H9 (cell line): ENCODE data around the gene OLIG1. TPM values are rescaled to one million over a fixed set of nuclear protein-coding genes. Genes with fewer than 3 reads are reported as not detected.

Experiments
- DNase-seq: peaks from one replicate; pipeline ENCODE4 v3.0.0-alpha.2; 2017
- H2AFZ ChIP-seq: one replicate; pipeline ENCODE4 v1.6.1; 2013; ENCODE audit warnings: mild to moderate bottlenecking, low read length, control low read depth, moderate library complexity
- H2AK5ac ChIP-seq: 2 replicates; pipeline ENCODE4 v1.6.1; 2013; ENCODE audit warnings: low read length, control low read depth, mixed read lengths; ENCODE audit not compliant: insufficient read length
- H2BK120ac ChIP-seq: one replicate; pipeline ENCODE4 v1.6.1; 2013; ENCODE audit warnings: low read depth, mild to moderate bottlenecking, low read length, control low read depth, inconsistent platforms; ENCODE audit not compliant: poor library complexity, severe bottlenecking
- H2BK12ac ChIP-seq: 2 replicates; pipeline ENCODE4 v1.6.1; 2013; ENCODE audit warnings: low read length, control low read depth, mixed read lengths, low read depth; ENCODE audit not compliant: insufficient read length
- H2BK15ac ChIP-seq: 2 replicates; pipeline ENCODE4 v1.6.1; 2013; ENCODE audit warnings: low read depth, low read length, control low read depth
- H2BK20ac ChIP-seq: one replicate; pipeline ENCODE4 v1.6.1; 2013; ENCODE audit warnings: low read depth, mild to moderate bottlenecking, low read length, control low read depth, inconsistent platforms; ENCODE audit not compliant: poor library complexity, severe bottlenecking
- H2BK5ac ChIP-seq: 2 replicates; pipeline ENCODE4 v1.6.1; 2013; ENCODE audit warnings: low read length, control low read depth, mixed read lengths; ENCODE audit not compliant: insufficient read length
- H3K14ac ChIP-seq: 2 replicates; pipeline ENCODE4 v1.6.1; 2013; ENCODE audit warnings: low read length, control low read depth; ENCODE audit not compliant: insufficient read depth
- H3K18ac ChIP-seq: 2 replicates; pipeline ENCODE4 v1.6.1; 2013; ENCODE audit warnings: low read depth, mild to moderate bottlenecking, mixed read lengths, low read length, control low read depth; ENCODE audit not compliant: insufficient read length
- H3K23ac ChIP-seq: 2 replicates; pipeline ENCODE4 v1.6.1; 2013; ENCODE audit warnings: low read length, control low read depth, mixed read lengths, low read depth; ENCODE audit not compliant: insufficient read length
- H3K23me2 ChIP-seq: 2 replicates; pipeline ENCODE4 v1.6.1; 2013; ENCODE audit warnings: low read depth, mild to moderate bottlenecking, mixed read lengths, low read length, control low read depth; ENCODE audit not compliant: insufficient read length, poor library complexity, severe bottlenecking
- H3K27ac ChIP-seq: 2 replicates; pipeline ENCODE4 v1.5.1; 2013; ENCODE audit warnings: low read length, control low read depth, mixed read lengths, low read depth; ENCODE audit not compliant: insufficient read length
- H3K27me3 ChIP-seq: 2 replicates; pipeline ENCODE4 v1.6.1; 2013; ENCODE audit warnings: low read length, control low read depth, inconsistent platforms; ENCODE audit not compliant: insufficient read depth
- H3K4ac ChIP-seq: 2 replicates; pipeline ENCODE4 v1.6.1; 2013; ENCODE audit warnings: low read depth, mild to moderate bottlenecking, control low read depth, inconsistent platforms, low read length, moderate library complexity
- H3K4me1 ChIP-seq: 2 replicates; pipeline ENCODE4 v1.6.1; 2013; ENCODE audit warnings: low read length, control low read depth, inconsistent platforms; ENCODE audit not compliant: insufficient read depth
- H3K4me2 ChIP-seq: 2 replicates; pipeline ENCODE4 v1.6.1; 2013; ENCODE audit warnings: low read length, control low read depth, mixed read lengths; ENCODE audit not compliant: insufficient read length, insufficient read depth
- H3K56ac ChIP-seq: 2 replicates; pipeline ENCODE4 v1.6.1; 2013; ENCODE audit warnings: low read depth, mild to moderate bottlenecking, mixed read lengths, low read length, control low read depth; ENCODE audit not compliant: insufficient read length
- H3K79me1 ChIP-seq: 2 replicates; pipeline ENCODE4 v1.6.1; 2013; ENCODE audit warnings: low read depth, mild to moderate bottlenecking, moderate library complexity, low read length, control low read depth, inconsistent platforms; ENCODE audit not compliant: insufficient read depth, poor library complexity, severe bottlenecking
- H3K79me2 ChIP-seq: 2 replicates; pipeline ENCODE4 v1.6.1; 2013; ENCODE audit warnings: low read length, control low read depth, inconsistent platforms; ENCODE audit not compliant: insufficient read depth
- H3K9ac ChIP-seq: 2 replicates; pipeline ENCODE4 v1.6.1; 2013; ENCODE audit warnings: low read length, control low read depth, mixed read lengths; ENCODE audit not compliant: insufficient read length; ENCODE audit errors: extremely low read depth
- H3K9me3 ChIP-seq: one replicate; pipeline ENCODE4 v1.6.1; 2013; ENCODE audit warnings: low read depth, low read length, inconsistent platforms; ENCODE audit not compliant: control insufficient read depth
- H3T11ph ChIP-seq: one replicate; pipeline ENCODE4 v1.6.1; 2013; ENCODE audit warnings: mild to moderate bottlenecking, low read length, control low read depth, inconsistent platforms
- H4K20me1 ChIP-seq: one replicate; pipeline ENCODE4 v1.6.1; 2013; ENCODE audit not compliant: control insufficient read depth, insufficient read length, insufficient read depth
- H4K5ac ChIP-seq: 2 replicates; pipeline ENCODE4 v1.6.1; 2013; ENCODE audit warnings: low read depth, mild to moderate bottlenecking, mixed read lengths, low read length, control low read depth; ENCODE audit not compliant: insufficient read length
- H4K8ac ChIP-seq: replicated peaks from 2 replicates; pipeline ENCODE4 v1.6.1; 2013; ENCODE audit warnings: low read length, control low read depth, mixed read lengths, low read depth; ENCODE audit not compliant: insufficient read length
- H4K91ac ChIP-seq: 2 replicates; pipeline ENCODE4 v1.6.1; 2013; ENCODE audit warnings: low read depth, mild to moderate bottlenecking, moderate library complexity, mixed read lengths, low read length, control low read depth; ENCODE audit not compliant: insufficient read length
- H3K27ac Mint-ChIP-seq, 3 experiments: 2 replicates in 2 of 3; 3 replicates in 1 of 3; pipeline ENCODE4 v1.8.0; 2020 to 2021; ENCODE audit warnings: mixed read lengths in 3 of 3, mild to moderate bottlenecking in 1 of 3, moderate library complexity in 1 of 3
- H3K27me3 Mint-ChIP-seq: 2 replicates; pipeline ENCODE4 v1.8.0; 2021; ENCODE audit warnings: low read depth, mild to moderate bottlenecking, moderate library complexity, mixed read lengths
- H3K36me3 Mint-ChIP-seq, 3 experiments: 2 replicates in 2 of 3; 3 replicates in 1 of 3; pipeline ENCODE4 v1.8.0; 2020 to 2021; ENCODE audit warnings: low read depth in 3 of 3, mixed read lengths in 3 of 3; ENCODE audit not compliant: insufficient read depth in 1 of 3
- H3K4me1 Mint-ChIP-seq, 2 experiments: 2 replicates each; pipeline ENCODE4 v1.8.0; 2020; ENCODE audit warnings: mixed read lengths in 2 of 2
- H3K4me3 Mint-ChIP-seq, 2 experiments: 2 replicates in 1 of 2; 3 replicates in 1 of 2; pipeline ENCODE4 v1.8.0; 2020 to 2021; ENCODE audit warnings: mild to moderate bottlenecking in 2 of 2, mixed read lengths in 2 of 2, moderate library complexity in 1 of 2
- H3K9me3 Mint-ChIP-seq, 2 experiments: 2 replicates in 1 of 2; 3 replicates in 1 of 2; pipeline ENCODE4 v1.8.0; 2020; ENCODE audit warnings: mild to moderate bottlenecking in 2 of 2, mixed read lengths in 2 of 2, moderate library complexity in 1 of 2
- CTCF ChIP-seq: fragments of 200-600 bp; sonication (generic); conservative IDR thresholded peaks from 3 replicates; pipeline ENCODE4 v1.8.0; 2021; ENCODE audit warnings: antibody characterized with exemption, mild to moderate bottlenecking
- WGBS: extraction: QIAGEN DNeasy Blood & Tissue Kit; methylation state at CpG from one replicate; pipeline ENCODE4 v1.1.7; 2013; ENCODE audit warnings: missing lambda C conversion rate, low lambda C conversion rate, mixed read lengths; ENCODE audit not compliant: insufficient read length; ENCODE audit errors: extremely low coverage; 5-methylcytosine and 5-hydroxymethylcytosine counted together
- total RNA-seq: library from RNA; stranded (reverse); gene quantifications from 2 replicates; pipeline ENCODE4 v1.2.1, GENCODE V29; 2021

The OLIG1 gene
- total RNA-seq, 1 experiment from 2014 or later: 0.31 TPM

DNA sequence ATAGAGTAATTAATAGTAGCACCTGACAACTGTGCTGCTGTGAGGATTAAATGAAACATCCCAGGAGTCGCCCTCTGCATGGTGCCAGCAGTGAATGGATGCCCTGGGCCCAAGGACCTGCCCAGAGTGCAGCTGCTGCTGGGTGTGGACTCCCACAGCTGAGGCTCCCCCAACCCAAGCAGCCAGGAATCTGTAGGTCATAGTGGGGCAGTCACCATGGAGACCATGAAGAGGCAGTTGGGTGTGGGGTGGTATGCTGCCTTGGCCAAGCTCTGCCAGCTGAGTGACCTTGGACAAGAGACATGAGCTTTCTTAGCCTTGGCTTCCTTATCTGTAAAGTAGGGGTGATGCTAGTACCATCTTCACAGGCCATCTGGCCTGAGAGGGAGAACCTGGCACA, 34.8 kb upstream of the OLIG1 start:
- Histone ChIP-seq H3T11ph (no peak overlapping the region), H3K56ac (no peak overlapping the region), H4K20me1 (no peaks in the 10 kb centered on the region), H3K4me2 (no peak overlapping the region), H2AFZ (no peak overlapping the region), H4K91ac (no peak overlapping the region), H3K4me1 (peaks cover 12% of the 10 kb centered on the region; the same call in 1 of the 2 replicates), H3K23ac (no peak overlapping the region), H3K27ac (no peak overlapping the region), H3K23me2 (peaks cover 3% of the 10 kb centered on the region), H3K9me3 (no peaks in the 10 kb centered on the region), H2BK12ac (no peak overlapping the region), H2BK120ac (no peak overlapping the region), H2BK5ac (no peak overlapping the region), H2BK20ac (no peak overlapping the region), H3K18ac (no peak overlapping the region), H3K27me3 (peaks cover 54% of the 10 kb centered on the region), H2AK5ac (no peak overlapping the region), H3K14ac (no peak overlapping the region; the same call in 1 of the 2 replicates), H3K9ac (no peak overlapping the region), H3K79me1 (no peaks in the 10 kb centered on the region), H2BK15ac (no peak overlapping the region), H3K79me2 (no peaks in the 10 kb centered on the region), H3K4ac (no peak overlapping the region), H4K8ac (no peak overlapping the region), H4K5ac (no peak overlapping the region)
- no peak for TF ChIP-seq CTCF
- peaks cover 26 to 46% of the 10 kb centered on the region in 2 experiments for H3K4me1 Mint-ChIP-seq
- H3K27ac Mint-ChIP-seq: no peak overlapping the region
- no peaks in the 10 kb centered on the region; a peak in 1 of 5 replicates for H3K9me3 Mint-ChIP-seq
- peaks cover 77% of the 10 kb centered on the region for H3K27me3 Mint-ChIP-seq
- H3K36me3 Mint-ChIP-seq: peaks cover 0 to 2% (median 0%) of the 10 kb centered on the region in 3 experiments; a peak in 1 of 7 replicates
- no peak for DNase-seq
- no CpG with 5 or more reads among the region's 1 CpG for WGBS
- H3K4me3 Mint-ChIP-seq: no peak overlapping the region; a peak in 1 of 5 replicates
